Hematopoietic multipotent progenitor cell treated with erythropoietin and hydrocortisone succinate and interleukin-3 and kit ligand, for 6 days (in vitro differentiated cells): ENCODE results near the gene RTN4.
"Not testable (repeated sequence)": the region's sequence is repeated elsewhere in the genome, so short reads cannot be mapped to it uniquely, and the experiment has no call there.

Source experiments
- DNase-seq: peaks from one replicate; pipeline ENCODE4 v3.0.0-alpha.2; 2015

Gene RTN4

DNA sequence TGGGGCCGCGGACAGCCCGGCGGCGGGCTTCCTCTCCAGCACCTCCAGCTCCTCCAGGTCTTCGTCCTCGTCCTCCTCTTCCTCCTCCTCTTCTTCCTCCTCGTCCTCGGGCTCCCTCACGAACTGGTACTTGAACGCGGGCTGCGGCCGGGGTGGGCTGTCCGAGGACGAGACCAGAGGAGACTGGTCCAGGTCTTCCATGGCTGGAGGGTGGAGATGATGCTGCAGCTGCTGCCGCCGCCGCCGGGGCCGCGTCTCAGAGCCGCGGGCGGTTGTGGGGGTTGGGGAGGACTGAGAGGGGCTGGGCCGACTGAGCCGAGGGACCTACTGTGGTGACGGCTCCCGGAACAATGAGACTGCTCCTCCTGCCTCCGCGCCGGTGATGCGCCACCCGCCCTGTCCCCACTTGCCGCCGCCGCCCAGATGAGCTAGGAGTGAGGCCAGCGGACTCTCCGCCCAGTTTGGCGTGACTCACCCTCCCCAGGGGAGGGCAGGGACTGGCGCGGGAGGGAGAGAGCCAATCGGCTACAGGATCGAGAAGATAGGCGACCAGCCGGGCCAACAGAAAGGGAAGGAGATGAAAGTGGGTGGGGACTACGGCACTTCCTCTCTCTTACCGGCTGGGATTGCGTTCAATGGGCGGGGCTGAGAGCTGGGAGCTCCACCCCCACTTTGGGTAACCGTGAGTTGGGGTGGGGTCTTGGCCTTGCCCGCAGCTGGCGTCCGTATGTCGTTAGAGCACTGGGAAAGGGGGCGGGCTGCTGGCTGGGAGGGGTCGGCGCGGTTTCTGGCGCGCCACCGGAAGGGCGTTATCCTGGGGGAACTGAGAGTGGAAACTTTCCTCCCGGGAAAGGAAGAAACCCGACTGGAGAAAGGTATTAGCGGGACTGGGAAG is at the start of gene RTN4:
TSS of gene RTN4 (minus strand) at position 352 of the 895 bp plus-strand sequence. CDS start at position 201, 151 bp downstream.
- DNase-seq: peak; percentile 99

DNA sequence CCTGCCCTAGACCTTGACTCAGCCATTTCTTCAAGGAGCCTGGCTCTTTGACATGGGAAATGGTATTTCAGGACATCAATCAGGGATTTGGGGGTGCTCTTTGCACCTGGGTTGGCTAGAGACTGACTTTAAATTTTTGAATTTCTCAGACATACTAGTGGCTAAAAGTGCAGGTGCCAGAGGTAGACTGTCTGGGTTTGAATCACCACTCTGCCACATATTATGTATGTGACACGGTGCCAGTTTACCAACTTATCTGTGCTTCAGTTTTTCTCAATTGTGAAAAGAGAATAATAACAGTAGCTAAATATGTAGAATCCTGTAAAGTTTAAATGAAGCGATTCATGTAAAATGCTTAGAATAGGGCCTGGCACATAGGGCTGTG is 49.2 kb upstream of the RTN4 start:
- no peak for DNase-seq

DNA sequence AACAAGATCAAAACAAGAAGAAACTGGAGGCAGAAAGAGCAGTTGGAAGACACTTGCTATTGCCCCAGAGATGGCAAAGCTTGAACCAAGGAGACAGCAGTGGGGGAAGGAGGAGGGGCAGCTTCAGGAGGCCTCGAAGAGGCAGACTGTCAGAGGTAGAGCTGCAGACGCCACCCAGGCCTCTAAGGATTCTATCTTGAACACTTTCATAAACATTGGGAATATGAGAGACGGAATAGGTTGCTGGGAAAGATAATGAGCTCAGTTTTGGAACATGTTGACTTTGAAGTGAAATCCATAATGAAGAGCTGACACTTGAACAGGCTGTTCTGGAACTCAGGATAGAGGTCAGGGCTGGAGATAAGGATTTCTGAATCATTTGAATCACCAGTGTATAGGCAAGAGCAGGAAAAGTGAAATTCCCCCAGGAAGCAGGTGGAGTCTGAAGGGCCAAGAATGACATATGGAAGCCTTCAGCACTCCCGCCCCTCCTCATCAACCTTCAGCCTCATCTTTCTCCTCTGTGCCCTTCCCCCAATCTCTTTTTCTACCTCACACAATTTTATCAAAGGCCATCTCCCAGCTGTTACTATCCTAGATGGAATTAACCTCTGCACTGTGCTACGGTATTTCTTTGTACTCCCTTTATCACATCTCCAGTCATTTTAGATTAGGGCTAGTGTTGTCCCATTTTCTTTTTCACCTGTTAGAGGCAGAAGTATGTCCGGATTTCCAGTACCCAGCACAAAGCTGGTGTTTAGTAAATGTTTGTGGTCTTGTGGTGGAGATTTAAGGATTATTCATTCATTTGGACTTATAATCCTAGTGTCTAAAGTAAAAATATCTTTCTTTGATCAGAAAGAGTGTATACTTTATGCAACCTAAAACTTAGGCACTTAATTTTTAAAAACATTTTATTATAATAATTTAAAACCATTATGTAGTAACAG is 47.5 kb upstream of the RTN4 start:
- DNase-seq: no peak

DNA sequence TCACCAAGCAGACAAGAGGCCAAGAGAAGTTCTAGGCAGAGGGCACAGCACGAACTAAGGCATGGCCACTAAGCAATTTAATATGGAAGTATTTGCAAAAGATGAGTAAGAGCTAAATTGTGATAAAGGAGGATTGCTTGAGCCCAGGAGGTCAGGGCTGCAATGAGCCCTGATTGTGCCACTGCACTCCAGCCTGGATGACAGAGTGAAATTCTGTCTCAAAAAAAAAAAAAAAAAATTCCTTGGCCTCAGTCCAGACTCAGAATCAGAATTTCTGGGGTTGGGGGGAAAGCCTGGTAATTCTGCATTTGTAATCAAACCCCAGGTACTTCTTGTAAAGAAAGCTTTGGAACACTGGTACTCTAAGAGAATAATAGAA is 46.8 kb upstream of the RTN4 start:
- DNase-seq: no peak

- no peak for DNase-seq
Observed at GRCh38 chr2:55096586-55096985, 46.3 kb upstream of the RTN4 start.

GRCh38 chr2:55093381-55093780 is 43.1 kb upstream of the RTN4 start:
- DNase-seq: no peak

DNA sequence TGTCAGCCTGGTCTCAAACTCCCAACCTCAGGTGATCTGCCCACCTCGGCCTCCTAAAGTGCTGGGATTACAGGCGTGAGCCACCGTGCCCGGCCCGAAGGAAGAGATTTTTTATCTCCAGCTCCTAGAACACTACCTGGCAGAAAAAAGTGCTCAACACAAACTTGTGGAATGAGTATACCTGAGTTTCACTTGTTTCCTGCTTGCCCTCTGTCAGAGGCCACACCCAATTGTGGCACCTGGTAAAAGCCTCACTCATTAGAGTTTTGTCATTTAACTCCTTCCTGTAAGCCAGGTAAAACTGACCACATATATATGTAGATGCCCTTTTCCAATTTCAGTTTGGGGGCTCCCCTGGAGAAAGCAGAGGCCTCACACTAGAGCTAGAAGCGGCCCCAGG is 42.2 kb upstream of the RTN4 start:
- DNase-seq: no peak

GRCh38 chr2:55091681-55092080 is 41.4 kb upstream of the RTN4 start:
- not testable (repeated sequence) for DNase-seq

DNA sequence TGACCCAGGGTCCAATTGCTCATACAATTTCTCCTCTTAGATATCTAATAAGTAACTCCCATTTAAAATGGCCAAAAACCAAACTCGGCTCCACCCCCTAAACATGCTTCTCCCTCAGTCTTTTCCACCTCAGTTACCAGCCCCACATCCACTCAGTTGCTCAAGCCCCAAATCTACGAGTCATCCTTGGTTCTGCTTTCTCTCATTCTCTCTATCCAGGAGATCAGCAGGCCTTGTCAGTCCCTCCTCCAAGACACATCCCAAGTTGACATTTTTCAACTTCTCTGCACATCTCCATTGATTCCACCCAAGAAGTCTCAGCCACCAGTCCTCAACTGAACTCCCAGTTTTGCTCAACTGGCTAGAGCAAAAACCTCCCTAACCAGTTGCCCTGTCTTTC is 40.5 kb upstream of the RTN4 start:
- DNase-seq: peak; percentile 40

DNA sequence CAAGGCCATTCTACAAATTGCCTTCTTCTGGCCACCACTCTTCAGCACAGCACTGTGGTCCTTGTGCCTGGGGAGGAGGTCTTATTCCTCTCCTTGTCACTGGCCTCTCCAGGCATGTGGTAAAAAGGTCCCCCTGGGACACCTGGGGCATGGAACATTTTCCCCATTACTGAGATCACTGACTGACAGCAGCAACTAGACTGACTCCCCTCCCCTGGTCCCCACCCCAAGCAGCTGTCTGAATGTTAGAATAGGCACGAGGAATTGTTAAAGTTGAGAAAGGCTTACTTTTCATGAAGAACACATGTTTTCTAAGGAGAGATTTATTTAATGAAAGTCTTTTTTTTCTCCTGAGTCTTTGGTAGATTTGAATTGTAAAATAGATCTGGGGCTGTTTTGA is 39.5 kb upstream of the RTN4 start:
- DNase-seq: no peak

GRCh38 chr2:55088400-55088799 is 38.1 kb upstream of the RTN4 start:
- no peak for DNase-seq

DNA sequence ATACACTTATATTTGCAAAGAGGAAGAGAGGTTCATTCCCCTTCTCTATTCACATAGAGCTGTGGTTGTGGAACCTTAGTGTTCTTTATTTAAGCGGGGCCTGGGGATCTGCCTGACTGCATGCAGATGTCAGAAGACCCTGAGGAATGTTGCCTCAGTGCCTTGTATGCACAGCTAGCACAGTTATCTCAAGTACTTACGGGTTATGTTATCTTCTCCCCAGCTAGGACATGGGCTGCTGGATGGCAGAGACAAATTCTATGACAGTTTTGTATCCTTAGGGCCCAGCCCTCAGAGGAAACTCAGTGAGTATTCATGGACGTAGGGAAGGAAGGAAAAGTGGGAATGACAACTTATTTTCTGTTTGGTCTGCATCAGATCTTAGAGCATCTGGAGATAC is 37.7 kb upstream of the RTN4 start:
- peak; percentile 47 for DNase-seq

DNA sequence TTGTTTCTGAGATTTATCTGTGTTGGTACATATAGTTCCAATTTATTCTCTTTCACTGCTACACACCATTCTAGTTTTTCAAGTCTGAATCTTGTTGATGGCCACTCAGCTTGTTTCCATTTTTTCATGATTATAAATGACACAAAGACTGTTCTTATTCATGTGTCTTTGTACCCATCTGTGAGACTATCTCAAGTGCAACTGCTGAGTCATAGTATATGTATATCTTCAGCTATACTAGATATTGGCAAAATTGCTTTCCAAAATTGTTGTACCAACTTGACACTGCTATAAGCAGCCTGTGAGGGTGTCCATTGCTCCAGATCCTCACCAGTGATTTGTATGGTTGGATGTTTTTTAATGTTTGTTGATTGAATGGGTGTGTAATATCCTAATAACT is 37.2 kb upstream of the RTN4 start:
- DNase-seq: peak; percentile 72

DNA sequence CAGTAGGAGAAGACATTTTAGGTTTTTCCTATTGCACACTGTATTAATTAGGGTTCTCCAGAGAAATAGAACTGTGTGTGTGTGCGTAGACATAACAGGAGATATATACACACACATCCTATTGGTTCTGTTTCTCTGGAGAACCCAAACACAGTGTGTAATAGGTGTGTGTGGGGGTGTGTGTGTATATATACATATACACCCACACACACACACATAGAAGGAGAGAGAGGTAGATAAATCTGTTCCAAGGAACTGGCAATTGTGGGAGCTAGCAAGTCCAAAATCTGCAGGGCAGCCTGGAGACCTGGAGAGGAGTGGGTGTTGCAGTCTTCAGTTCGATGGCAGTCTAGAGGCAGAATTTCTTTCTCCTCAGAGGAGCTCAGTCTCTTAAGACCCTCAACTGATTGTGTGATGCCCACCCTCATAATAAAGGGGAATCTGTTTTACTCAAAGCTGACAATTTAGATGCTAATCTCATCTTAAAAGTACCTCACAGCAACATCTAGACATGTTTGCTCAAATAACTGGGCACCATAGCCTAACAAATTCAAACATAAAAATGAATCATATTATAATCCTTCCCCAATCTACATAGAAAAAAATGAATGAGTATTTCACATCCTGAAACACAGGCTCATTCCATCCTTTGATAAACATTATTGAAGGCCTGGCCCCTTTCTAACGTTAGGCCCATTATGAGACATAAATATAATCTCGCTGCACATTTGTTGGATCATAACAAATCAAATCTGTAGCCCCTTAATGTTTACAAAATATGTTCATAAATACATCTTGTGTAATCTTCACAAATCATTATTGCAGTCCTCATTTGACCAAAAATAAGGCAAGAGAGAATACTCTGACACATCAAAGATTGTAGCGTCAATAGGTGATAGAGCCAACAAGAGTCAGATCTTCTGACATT is 35.1 kb upstream of the RTN4 start:
- no peak for DNase-seq

DNA sequence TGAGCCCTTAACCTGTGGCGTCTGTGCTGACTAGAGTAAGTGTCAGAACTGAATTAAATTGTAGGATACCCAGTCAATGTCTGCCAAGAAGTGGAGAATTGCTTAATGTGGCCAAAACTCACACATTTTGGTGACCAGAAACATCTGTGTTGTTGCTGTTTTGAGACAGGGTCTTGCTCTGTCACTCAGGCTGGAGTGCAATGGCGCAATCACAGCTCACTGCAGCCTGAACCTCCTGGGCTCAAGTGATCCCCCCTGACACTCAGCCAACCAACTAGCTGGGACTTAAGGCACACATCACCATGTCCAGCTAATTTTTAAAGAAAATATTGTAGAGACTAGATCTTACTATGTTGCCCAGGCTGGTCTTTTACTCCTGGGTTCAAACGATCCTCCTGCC is 34.4 kb upstream of the RTN4 start:
- DNase-seq: no peak

- no peak for DNase-seq
Observed at GRCh38 chr2:55080204-55080738, 30.0 kb upstream of the RTN4 start.

GRCh38 chr2:55078956-55079355 is 28.7 kb upstream of the RTN4 start:
- DNase-seq: no peak

DNA sequence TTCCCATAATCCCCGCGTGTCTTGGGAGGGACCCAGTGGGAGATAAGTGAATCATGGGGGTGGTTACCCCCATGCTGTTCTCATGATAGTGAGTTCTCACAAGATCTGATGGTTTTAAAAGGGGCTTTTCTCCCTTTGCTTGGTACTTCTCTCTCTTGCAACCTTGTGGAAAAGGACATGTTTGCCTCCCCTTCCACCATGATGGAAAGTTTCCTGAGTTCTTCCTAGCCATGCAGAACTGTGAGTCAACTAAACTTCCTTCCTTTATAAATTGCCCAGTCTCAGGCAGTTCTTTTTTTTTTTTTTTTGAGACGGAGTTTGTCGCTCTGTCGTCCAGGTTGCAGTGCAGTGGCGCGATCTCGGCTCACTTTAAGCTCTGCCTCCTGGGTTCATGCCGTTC is 26.5 kb upstream of the RTN4 start:
- no peak for DNase-seq

DNA sequence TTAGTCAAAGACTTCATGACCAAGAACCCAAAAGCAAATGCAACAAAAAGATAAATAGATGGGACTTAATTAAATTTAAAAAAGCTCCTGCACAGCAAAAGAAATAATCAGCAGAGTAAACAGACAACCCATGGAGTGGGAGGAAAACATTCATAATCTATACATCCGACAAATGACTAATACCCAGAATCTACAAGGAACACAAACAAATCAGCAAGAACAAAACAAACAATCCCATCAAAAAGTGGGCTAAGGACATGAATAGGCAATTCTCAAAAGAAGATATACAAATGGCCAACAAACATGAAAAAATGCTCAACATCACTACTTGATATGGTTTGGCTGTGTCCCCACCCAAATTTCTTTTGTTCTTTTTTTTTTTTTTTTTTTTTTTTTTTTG is 25.8 kb upstream of the RTN4 start:
- DNase-seq: not testable (repeated sequence)

GRCh38 chr2:55073000-55073983 is 23.0 kb upstream of the RTN4 start:
- no peak for DNase-seq

DNA sequence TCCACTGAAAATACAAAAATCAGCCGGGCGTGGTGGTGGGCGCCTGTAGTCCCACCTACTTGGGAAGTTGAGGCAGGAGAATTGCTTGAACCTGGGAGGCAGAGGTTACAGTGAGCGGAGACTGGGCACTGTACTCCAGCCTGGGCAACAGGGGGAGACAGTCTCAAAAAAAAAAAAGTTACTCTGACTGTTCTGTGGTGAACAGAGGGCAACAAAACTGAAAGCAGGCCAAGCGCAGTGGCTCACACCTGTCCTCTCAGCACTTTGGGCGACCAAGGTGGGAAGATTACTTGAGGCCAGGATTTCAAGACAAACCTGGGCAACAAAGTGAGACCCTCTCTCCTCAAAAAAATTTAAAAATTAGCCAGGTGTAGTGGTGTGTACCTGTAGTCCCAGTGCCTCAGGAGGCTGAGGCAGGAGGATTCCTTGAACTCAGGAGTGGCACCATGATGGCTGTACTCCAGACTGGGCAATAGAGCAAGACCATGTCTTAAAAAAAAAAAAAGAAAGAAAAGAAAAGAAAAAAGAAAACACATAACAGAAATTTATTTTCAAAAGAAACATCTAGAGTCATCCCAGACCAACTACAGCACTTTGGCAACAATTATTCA is 13.6 kb upstream of the RTN4 start:
- peak; percentile 43 for DNase-seq
